ENCODE results near the gene GPRC5C.
"Not testable (repeated sequence)": the region's sequence is repeated elsewhere in the genome, so short reads cannot be mapped to it uniquely, and the experiment has no call there.

GPRC5C gene

DNA sequence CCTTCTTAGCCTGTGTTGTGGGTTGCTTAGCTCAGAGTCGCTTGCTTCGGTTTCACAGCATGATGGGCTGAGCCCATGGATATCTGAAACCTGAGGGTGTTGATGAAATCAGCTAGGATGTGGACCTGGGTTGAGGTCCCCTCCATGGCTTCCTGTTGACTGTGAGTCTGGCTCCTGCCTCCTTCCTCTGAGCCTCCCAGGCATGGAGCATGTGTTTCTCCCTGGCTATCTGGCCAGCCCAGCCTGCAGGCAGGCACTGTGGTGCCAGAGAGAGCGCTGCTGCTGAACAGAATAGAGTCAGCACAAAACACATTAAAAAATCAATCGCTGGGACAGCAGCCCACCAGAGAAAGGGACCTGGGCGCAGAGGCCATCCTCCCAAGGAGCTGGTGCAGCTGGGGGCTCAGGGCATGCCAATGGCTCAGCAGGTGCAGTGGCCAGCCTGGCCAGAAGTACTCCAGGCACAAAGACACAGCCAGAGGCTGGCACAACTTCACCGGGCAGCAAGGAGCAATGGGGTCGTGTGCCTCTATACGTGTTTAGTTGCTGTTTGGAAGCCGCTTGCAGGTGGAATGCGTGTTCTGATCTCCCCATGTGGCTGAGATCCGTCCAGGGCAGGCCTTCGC lies 28.3 kb upstream of the GPRC5C start:
- TF ChIP-seq EZH2 (IDR thresholded peaks at IDR 0.05; ENCODE audit: borderline replicate concordance, low read depth, low read length, severe bottlenecking): no peak
- TF ChIP-seq, protein P1, sequence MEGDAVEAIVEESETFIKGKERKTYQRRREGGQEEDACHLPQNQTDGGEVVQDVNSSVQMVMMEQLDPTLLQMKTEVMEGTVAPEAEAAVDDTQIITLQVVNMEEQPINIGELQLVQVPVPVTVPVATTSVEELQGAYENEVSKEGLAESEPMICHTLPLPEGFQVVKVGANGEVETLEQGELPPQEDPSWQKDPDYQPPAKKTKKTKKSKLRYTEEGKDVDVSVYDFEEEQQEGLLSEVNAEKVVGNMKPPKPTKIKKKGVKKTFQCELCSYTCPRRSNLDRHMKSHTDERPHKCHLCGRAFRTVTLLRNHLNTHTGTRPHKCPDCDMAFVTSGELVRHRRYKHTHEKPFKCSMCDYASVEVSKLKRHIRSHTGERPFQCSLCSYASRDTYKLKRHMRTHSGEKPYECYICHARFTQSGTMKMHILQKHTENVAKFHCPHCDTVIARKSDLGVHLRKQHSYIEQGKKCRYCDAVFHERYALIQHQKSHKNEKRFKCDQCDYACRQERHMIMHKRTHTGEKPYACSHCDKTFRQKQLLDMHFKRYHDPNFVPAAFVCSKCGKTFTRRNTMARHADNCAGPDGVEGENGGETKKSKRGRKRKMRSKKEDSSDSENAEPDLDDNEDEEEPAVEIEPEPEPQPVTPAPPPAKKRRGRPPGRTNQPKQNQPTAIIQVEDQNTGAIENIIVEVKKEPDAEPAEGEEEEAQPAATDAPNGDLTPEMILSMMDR (IDR thresholded peaks at IDR 0.05; ENCODE audit: borderline replicate concordance, extremely low read depth, low read length, poor library complexity, severe bottlenecking): no peak
- DNase-seq (no peak), ATAC-seq (ENCODE audit: insufficient read depth, low read depth) (no peak)
- Histone ChIP-seq H4K20me1 (ENCODE audit: insufficient read depth, low read length) (no peaks in the 10 kb centered on the region; the same call in 1 of the 2 replicates), H3K27me3 (ENCODE audit: insufficient read depth, low read length, poor library complexity) (peaks cover 3% of the 10 kb centered on the region), H2AFZ (ENCODE audit: low read depth, low read length) (no peak overlapping the region), H3K27ac (ENCODE audit: low read length) (no peak overlapping the region), H3K4me1 (ENCODE audit: insufficient read depth, low read length) (no peaks in the 10 kb centered on the region), H3K4me2 (ENCODE audit: insufficient read depth, low read length) (no peak overlapping the region), H3K36me3 (ENCODE audit: insufficient read depth, low read length) (no peaks in the 10 kb centered on the region), H3K79me2 (ENCODE audit: insufficient read depth, low read length) (no peaks in the 10 kb centered on the region), H3K9me3 (ENCODE audit: insufficient read depth, low read length, severe bottlenecking) (no peaks in the 10 kb centered on the region), H3K4me3 (ENCODE audit: low read depth in 1 of 2, low read length in 2 of 2) (no peak overlapping the region), H3K9ac (ENCODE audit: low read depth, low read length) (no peak overlapping the region)

DNA sequence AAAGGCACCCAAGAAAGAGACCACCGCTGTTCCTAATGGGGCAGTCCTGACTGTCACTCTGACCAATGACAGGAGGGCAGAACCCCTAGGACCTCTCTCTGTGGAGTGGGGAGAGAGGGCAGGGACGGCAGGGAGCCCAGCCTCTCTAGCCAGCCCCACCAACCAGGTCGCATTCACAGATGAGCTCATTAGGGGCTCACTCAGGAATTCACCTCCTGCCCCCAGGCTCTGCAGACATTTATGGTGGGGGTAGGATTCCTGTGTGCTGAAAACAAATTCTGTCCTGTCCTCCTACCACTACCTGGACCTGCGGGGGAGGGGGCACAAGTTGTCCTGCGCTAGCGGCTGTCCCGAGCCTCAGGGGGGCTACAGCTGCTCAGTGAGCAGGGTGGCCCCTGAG lies 27.7 kb upstream of the GPRC5C start:
- H3K9me3 ChIP-seq (ENCODE audit: insufficient read depth, low read length, severe bottlenecking): no peaks in the 10 kb centered on the region
- H3K4me2 ChIP-seq (ENCODE audit: insufficient read depth, low read length): no peak overlapping the region
- H3K9ac ChIP-seq (ENCODE audit: low read depth, low read length): no peak overlapping the region
- no peak overlapping the region for H3K27ac ChIP-seq (ENCODE audit: low read length)
- H4K20me1 ChIP-seq (ENCODE audit: insufficient read depth, low read length): no peaks in the 10 kb centered on the region; the same call in 1 of the 2 replicates
- no peaks in the 10 kb centered on the region for H3K36me3 ChIP-seq (ENCODE audit: insufficient read depth, low read length)
- TF ChIP-seq EZH2 (IDR thresholded peaks at IDR 0.05; ENCODE audit: borderline replicate concordance, low read depth, low read length, severe bottlenecking): no peak
- TF ChIP-seq, protein P1 (IDR thresholded peaks at IDR 0.05; ENCODE audit: borderline replicate concordance, extremely low read depth, low read length, poor library complexity, severe bottlenecking): no peak
- H3K27me3 ChIP-seq (ENCODE audit: insufficient read depth, low read length, poor library complexity): peaks cover 3% of the 10 kb centered on the region
- no peak overlapping the region for H2AFZ ChIP-seq (ENCODE audit: low read depth, low read length)
- H3K4me1 ChIP-seq (ENCODE audit: insufficient read depth, low read length): no peaks in the 10 kb centered on the region
- H3K4me3 ChIP-seq (ENCODE audit: low read depth in 1 of 2, low read length in 2 of 2): no peak overlapping the region
- DNase-seq (no peak), ATAC-seq (ENCODE audit: insufficient read depth, low read depth) (no peak)
- H3K79me2 ChIP-seq (ENCODE audit: insufficient read depth, low read length): no peaks in the 10 kb centered on the region

DNA sequence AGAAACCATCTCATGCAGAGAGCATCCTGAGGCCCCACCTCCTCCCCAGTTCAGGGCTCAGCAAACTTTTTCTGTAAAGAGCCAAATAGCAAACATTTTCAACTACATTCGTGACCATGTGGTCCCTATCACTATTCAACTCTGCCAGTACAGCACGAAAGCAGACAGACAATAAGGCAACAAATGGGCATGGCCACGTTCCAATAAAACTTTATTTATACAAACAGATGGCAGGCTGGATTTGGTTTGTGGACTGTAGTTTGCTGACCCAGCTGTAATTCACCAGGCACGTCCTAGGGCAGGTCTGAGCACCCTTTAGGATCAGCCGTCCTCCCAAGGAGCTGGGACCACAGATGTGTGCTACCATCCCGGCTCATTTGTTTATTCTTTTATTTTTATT lies 27.1 kb upstream of the GPRC5C start:
- ATAC-seq (ENCODE audit: insufficient read depth, low read depth): no peak
- Histone ChIP-seq H3K9ac (ENCODE audit: low read depth, low read length) (no peak overlapping the region), H2AFZ (ENCODE audit: low read depth, low read length) (no peak overlapping the region), H3K79me2 (ENCODE audit: insufficient read depth, low read length) (no peaks in the 10 kb centered on the region), H3K36me3 (ENCODE audit: insufficient read depth, low read length) (no peaks in the 10 kb centered on the region), H3K4me1 (ENCODE audit: insufficient read depth, low read length) (no peaks in the 10 kb centered on the region), H4K20me1 (ENCODE audit: insufficient read depth, low read length) (no peaks in the 10 kb centered on the region), H3K9me3 (ENCODE audit: insufficient read depth, low read length, severe bottlenecking) (no peaks in the 10 kb centered on the region), H3K27ac (ENCODE audit: low read length) (no peak overlapping the region), H3K4me2 (ENCODE audit: insufficient read depth, low read length) (no peak overlapping the region), H3K4me3 (ENCODE audit: low read depth in 1 of 2, low read length in 2 of 2) (no peak overlapping the region), H3K27me3 (ENCODE audit: insufficient read depth, low read length, poor library complexity) (peaks cover 2% of the 10 kb centered on the region)
- DNase-seq: no peak
- TF ChIP-seq EZH2 (IDR thresholded peaks at IDR 0.05; ENCODE audit: borderline replicate concordance, low read depth, low read length, severe bottlenecking): no peak
- TF ChIP-seq, protein P1 (IDR thresholded peaks at IDR 0.05; ENCODE audit: borderline replicate concordance, extremely low read depth, low read length, poor library complexity, severe bottlenecking): no peak

DNA sequence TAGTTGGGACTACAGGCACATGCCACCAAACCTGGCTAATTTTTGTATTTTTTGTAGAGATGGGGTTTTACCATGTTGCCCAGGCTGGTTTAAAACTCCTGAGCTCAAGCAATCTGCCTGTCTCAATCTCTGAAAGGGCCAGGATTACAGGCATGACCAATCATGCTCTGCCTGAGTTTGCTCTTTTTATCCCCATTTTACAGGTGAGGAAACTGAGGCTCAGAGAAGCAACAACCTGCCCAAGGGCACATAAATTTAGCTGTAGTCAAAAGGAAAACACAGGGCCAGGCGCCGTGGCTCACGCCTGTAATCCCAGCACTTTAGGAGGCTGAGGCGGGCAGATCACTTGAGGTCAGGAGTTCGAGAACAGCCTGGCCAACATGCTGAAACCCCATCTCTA lies 26.6 kb upstream of the GPRC5C start:
- H4K20me1 ChIP-seq (ENCODE audit: insufficient read depth, low read length); H3K27ac ChIP-seq (ENCODE audit: low read length); H3K9me3 ChIP-seq (ENCODE audit: insufficient read depth, low read length, severe bottlenecking); H3K27me3 ChIP-seq (ENCODE audit: insufficient read depth, low read length, poor library complexity); H3K4me2 ChIP-seq (ENCODE audit: insufficient read depth, low read length); H3K4me3 ChIP-seq (ENCODE audit: low read depth in 1 of 2, low read length in 2 of 2); H3K36me3 ChIP-seq (ENCODE audit: insufficient read depth, low read length); ATAC-seq (ENCODE audit: insufficient read depth, low read depth); H3K4me1 ChIP-seq (ENCODE audit: insufficient read depth, low read length); H3K9ac ChIP-seq (ENCODE audit: low read depth, low read length); H2AFZ ChIP-seq (ENCODE audit: low read depth, low read length); DNase-seq; H3K79me2 ChIP-seq (ENCODE audit: insufficient read depth, low read length): not testable (repeated sequence)

Data from DND-41 (cell line).